Islet precursor cell (in vitro differentiated cells): Measurements from ENCODE around the gene APP.

Experiments used
- DNase-seq: peaks from one replicate; pipeline ENCODE4 v3.0.0-alpha.2; 2018

The APP gene

DNA sequence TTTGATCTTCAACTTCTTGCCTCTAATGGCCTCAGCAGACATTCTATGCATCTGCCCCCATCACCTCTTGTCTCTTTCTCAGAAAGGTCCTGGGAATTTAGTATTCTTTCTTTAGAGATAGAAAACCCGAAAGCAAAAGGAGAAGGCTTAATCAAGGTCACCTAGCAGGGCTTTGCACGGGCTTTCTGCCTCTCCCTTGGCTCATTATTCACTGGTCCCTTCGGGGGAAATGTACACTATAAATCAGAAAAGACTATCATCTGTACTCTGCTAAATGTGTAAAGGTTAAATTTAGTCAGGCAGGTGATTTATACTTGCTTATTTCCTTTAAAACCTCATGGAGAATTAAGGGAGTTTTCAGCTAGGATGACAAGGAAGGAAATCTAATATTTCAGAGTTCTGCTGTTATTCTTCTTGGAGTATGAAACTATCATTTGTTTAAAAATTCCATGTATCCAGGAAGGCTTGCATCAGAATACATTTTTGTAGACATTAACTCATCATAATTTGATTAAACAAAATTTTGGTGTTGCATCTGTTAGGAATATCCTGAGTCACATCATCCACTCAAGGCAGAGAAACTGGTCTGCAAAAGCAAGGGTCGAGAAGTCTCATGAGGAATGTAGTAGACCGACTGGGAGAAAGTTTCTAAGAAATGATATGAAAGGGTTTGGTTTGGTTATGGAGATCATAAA, 311.2 kb downstream of the APP start:
- DNase-seq: no peak

DNA sequence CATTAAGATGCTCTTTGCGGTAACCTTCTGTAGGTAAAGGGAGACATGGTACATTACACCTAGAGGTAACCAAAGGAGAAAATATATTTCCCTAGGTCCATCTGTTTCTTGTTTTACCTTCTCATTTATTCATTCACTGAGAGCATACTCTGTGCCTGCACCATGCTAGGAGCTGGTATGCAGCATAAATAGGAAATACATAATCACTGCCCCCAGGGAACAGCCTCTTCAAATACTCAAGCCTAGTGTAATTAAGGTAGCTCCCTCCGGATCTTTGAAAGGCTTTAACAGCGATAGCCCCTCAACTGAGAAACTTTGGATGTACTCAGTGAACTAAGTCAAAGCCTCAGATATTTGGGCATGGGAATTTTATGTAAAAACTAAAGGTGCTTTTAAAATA, 312.2 kb downstream of the APP start:
- no peak for DNase-seq

DNA sequence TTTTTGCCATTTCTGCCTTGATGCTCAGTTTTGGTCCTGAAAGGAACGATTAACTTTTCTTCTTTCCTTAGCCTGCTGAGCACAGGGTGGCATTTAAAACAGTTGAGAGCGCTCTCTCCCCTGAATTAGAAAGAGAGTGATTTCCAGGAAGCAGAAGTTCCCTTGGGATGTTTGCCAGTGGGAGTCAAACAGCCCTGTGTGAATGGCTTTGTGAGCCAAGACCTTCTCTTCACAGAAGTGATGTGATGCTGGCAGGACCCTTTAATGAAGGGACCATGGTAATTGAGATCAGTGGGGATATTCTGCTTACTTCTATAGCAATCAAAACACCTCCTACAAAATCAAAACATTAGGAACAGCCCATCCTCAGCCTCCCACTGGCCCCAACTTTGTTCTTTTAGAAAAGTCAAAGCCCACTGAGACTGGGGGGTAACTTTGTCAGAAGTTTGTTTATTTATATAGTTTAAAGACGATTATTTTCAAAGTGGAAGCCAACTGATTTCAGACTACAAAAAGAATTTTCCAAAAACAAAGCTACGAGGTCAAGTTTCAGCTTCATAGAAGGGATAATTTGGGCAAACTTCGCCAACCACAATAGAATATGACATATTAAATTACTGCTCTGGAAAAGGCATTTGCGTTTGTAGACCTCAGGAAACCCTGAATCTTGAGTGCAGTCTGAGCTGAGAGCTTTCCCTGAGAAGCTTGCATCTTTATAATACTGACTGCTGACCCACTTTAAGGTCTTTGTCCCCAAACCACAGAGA, 313.1 kb downstream of the APP start:
- no peak for DNase-seq

DNA sequence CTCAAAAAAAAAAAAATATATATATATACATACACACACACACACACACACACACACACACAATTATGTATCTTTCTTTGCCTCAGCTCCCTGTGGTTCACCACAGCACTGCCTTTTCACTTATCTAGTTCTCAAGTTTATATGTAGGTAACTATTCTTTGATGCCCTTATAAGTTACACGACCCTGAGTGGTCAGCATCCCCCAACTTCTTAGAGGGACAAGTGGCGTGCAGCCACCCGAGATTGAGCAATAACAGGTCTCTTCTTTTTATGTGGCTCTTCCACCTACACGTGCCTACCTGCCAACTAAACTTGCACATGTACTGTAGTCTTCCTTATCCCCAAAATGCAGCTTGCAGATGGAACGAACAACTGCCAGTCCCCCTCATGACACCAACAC, 315.0 kb downstream of the APP start:
- no peak for DNase-seq

DNA sequence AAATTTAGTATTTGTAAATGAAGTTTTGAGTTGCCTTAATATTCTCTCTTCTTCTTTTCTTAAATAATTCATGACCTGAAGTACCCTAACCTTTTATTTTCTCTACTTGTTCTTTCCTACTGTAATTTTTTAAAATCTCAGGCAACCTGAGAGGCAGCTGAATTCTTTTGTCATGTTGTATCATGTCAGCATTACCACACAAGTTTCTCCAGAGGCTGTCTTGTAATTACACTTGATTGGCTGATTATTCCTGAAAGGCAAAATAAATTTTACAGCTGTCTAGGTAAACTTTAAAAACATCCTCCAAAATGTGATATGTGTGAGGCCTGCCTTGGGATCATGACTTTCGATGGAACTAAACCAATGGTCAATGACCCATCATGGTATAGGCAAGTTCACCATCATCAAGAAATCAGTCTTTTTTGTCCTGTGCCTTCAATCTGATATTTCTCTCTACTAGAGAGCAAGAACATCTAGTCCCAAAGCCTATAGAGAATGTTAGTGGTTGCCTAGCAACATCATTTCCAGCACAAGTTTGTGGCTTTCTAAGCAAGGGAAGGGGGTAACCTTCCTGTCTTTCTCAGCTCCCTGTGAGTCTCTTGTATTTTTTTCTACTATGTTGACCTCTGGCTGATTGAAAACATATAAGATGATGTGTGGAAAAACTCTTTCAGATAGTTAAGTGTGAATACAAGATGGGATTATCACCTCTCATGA, 320.3 kb downstream of the APP start:
- no peak for DNase-seq

DNA sequence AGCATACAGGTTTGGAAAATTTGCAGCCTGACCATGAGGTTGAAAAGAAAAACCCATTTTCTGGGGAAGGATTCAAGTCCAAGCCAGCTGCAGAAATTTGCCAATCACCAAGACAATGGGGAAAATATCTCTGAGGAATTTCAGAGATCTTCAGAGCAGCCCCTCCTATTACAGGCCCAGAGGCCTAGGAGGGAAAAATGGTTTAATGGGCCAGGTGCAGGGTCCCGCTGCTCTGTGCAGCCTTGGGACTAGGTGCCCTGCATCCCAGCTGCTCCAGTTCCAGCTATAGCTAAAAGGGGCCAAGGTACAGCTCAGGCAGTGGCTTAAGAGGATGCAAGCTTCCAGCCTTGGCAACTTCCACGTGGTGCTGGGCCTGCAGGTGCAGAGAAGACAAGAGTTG, 322.3 kb downstream of the APP start:
- DNase-seq: no peak

DNA sequence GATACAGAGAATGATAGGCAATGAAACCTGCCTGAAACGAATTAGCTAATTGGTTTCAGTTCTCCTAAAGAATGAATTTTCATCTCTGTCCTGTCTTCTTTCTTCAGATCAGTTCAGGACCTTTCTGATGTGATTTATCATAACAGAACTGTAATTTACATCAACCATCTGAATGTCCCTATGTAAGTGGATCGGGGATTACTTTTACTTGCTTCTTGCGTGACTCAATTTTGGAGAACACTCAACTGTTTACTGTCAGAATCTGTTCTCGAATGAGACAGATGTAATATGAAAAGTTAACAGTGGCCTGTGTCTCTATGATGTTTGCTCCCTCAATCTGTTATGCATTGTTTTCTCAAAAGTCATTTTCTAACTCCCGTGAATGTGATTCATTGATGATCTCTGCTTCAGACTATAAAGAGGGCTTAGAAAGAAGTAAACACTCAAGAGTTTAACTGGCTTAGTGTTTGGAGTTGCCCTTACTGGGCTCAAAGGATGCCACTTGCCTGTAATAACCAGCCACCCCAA, 324.8 kb downstream of the APP start:
- no peak for DNase-seq

DNA sequence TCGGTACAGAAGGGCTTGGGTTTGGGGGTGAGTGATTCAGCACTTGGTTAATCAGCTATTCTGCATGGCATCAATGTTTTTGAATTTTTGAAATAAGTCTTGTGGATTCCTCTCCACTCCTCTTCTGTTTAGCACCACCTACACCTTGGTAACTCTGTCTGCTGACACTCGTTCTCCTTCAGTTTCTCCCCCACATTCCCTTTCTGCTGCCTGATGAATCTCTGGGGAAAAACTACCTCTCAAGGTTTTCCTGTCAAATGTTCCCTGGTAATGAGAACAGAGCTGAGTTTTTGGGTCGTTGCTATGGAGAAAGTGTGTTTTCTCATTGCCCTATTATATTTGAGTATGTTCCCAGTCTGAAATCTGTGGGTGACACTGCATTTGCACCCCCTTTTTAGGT, 327.6 kb downstream of the APP start:
- no peak for DNase-seq

DNA sequence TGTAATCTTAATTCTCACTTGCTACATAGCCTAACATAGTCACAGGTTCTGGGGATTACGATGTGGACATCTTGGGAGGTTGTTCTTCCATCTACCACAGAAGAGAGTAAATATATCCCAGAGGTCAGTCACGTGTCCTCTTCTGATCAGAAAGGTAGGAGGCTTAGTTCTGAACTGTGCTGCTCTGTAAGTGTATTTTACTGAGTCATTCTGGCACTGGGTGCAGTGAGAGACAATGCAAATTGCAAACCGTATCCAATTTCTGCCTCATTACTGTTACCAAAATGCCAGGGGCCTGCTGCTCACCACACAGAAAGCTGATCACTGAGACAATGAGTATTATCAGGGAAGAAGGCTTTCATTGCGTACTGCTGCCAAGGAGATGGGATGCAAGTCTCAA, 331.8 kb downstream of the APP start:
- no peak for DNase-seq

DNA sequence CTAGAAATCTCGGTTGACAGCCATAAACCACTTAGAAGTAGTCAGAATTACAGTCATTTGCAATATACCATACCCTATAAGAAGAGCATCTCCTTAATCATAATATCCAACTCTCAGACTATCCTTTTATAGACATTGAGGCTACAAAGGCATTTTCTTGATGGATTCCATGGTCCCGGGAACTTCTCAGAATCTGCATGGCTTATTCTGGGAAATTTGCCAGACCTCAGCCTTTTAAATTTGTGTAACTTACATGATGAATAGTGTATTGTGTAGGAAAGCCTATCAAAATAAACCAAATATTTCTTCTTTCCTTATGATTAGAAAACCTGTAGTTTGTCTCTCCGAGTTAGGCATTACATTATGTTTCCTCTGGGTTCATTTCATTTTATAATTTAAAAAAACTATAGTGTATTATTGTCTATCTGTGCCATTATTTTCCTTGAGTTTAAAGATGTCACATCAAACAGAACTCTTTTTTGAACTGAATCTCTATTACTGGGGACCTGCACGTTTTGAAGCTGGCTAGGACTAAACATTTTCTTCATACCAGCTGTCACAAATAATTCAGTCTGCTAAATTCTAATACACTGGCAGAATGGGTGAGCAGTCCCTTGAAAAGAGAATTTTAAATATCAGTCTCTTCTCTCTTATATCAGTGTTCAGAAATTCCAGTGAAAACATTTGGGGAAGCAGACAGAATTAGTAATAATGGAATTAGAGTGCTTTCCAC, 332.9 kb downstream of the APP start:
- no peak for DNase-seq

DNA sequence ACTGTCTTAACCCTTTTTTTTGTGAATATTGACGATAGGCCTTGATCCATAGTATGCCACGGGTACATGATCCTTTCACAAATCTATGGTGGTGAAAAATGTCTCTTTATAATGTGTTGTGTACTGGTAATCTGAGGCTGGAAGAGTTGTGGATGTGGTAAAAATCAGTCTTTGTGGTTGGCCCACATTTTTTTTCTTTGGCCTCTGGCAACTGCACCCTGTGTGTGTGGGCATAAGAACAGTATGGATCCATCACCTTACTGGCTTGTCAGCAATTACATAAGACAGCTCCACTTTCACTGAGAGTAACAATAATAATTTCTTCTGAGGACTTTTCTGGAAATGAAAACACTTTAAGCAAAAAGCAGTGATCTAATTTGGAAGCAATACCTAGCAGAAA, 334.2 kb downstream of the APP start:
- DNase-seq: no peak

DNA sequence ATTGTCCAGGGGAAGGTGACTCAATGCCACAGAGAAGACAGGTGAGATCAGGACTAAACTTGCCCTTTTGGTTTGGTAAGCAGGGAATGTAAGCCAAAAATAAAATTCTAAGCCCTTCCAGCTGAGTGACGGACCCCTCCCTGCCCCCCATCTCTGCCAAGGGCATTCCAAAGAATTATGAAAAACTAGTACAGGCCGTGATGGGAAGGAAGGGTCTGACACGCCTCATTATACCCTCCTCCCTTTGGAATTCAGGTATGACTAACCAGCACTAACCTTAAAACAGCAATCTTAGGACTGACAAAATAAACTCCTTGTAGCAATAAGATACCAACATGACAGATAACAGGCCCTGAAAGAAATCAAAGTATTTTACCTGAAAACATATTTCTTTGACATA, 336.2 kb downstream of the APP start:
- DNase-seq: no peak

DNA sequence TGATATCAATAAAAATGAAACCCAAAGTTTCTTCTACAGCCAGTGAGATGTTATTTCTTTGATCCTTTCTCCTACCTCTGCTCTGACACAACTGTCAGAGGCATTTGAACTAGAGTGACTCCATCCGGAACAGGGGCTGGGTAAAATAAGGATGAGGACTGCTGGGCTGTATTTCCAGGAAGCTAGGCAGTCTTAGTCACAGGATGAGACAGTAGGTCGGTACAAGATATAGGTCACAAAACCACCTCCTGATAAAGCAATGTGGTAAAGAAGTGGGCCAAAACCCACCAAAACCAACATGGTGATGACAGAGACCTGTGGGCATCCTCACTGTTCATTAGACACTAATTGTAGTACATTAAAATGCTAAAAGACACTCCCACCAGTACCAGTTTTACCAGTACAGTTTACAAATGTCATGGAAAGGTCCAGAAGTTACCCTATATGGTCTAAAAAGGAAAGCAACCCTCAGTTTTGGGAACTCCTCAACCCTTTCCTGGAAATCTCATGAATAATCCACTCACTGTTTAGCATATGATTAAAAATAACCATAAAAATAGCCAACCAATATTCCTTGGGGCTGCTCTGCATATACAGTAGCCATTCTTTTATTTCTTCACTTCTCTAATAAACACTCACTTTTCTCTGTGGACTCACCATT, 339.1 kb downstream of the APP start:
- no peak for DNase-seq
